GM20000 (cell line): ENCODE data around the gene ANKS1A.

Source experiments
- DNase-seq: peaks from one replicate; pipeline ENCODE4 v3.0.0; 2012; ENCODE audit warnings: low spot score
- TF ChIP-seq, protein P1 (sequence below): IDR thresholded peaks from 2 replicates; pipeline ENCODE4 v1.5.1; 2012; ENCODE audit warnings: mild to moderate bottlenecking, control low read depth; ENCODE audit errors: extremely low read depth, missing control alignments

Gene ANKS1A

DNA sequence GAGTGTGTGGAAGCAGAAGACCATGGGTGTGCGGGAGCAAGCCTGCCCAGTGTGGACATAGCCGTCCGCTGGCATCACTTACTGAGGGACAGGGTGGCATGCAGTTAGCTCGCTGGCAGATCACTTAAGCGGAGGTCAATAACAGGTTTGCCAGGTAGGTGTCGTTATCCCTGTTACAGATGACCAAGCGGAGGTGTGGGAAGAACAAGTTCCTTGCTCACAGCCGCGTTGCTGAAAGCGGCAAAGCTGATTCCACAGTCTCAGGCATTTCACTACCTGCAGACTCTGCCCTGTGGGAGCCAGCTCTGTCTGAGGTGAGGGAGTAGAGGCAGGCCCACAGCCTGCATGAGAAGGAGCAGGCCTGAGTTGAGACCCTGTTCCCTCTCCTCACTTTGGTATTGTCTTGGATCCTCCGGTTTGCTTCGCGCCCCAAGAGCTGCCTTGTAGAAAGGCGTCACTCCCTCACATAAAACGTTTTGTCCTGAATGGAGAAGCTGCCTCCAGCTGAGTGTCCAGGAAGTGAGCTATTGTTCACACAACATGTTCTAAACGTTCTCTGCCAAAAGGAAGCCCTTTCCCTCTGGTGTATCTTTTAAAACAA, 155.2 kb downstream of the ANKS1A start:
- TF ChIP-seq, protein P1, sequence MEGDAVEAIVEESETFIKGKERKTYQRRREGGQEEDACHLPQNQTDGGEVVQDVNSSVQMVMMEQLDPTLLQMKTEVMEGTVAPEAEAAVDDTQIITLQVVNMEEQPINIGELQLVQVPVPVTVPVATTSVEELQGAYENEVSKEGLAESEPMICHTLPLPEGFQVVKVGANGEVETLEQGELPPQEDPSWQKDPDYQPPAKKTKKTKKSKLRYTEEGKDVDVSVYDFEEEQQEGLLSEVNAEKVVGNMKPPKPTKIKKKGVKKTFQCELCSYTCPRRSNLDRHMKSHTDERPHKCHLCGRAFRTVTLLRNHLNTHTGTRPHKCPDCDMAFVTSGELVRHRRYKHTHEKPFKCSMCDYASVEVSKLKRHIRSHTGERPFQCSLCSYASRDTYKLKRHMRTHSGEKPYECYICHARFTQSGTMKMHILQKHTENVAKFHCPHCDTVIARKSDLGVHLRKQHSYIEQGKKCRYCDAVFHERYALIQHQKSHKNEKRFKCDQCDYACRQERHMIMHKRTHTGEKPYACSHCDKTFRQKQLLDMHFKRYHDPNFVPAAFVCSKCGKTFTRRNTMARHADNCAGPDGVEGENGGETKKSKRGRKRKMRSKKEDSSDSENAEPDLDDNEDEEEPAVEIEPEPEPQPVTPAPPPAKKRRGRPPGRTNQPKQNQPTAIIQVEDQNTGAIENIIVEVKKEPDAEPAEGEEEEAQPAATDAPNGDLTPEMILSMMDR: no peak
- DNase-seq: no peak

DNA sequence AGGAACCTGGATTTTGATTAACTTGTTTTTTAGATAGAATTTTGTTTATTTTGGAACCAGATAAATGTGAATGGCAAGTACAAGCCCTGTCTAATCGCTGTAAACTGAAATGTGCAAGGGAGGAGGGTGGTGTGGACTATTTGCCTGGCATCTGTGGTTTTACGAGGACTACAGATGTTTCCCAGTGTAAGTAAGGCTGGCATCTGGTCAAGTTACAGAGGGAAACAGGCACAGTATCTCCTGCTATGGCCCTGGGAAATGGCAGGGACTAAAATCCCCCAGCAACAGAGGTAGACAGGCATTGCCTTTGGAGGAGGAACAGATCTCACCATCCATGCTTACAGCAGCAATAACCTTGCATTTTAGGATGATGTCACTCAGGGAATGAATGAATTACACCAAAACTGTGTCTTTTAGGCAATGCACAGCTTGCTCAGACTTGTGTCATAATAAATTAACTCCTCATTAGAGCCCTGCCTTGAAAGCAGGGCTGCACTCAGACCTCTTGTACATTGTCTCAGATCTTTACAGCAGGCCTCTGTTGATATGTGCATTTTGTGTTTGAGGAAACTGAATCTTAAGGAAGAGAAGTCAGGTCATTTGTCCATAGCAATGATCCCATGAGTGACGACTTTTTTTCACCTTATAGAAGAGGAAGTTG, 155.8 kb downstream of the ANKS1A start:
- DNase-seq: no peak
- TF ChIP-seq, protein P1: no peak

DNA sequence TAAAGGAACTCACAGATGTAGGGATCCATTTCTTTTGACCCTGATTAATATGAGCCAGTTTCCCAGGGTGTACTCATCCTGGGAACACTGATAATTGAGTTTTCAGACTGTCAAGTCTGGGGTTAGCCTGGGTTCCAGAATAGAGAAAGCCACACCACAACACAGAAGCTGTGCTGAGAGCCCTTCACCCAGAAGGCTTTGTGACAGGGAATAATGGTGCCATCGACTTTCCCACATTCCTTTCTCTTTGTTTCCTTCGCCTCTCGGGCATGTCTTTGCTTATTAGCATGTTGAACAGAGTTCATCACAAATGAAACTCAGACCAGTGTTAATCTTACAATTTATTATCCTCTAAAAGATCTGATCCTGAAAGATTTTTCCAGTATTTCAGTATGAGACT, 157.0 kb downstream of the ANKS1A start:
- no peak for DNase-seq
- TF ChIP-seq, protein P1: no peak

DNA sequence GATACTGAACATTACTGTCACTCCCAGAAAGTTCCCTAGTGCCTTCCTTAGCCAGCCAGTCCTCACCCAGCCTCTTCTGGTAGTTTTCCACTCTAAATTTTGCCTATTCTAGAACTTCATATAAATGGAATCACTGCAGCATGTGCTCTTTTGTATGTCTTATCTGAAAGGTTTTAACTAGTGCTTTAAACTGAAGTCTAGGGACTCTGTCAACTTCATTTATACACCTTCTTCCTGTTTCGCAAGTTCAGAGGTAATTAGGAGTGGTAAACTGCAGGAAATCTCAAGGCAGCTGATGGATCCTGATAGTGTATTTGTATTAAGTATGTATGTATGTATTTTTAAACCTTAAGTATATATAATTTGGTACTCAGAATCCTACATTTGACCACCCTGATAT, 157.8 kb downstream of the ANKS1A start:
- no peak for DNase-seq
- TF ChIP-seq, protein P1: no peak

DNA sequence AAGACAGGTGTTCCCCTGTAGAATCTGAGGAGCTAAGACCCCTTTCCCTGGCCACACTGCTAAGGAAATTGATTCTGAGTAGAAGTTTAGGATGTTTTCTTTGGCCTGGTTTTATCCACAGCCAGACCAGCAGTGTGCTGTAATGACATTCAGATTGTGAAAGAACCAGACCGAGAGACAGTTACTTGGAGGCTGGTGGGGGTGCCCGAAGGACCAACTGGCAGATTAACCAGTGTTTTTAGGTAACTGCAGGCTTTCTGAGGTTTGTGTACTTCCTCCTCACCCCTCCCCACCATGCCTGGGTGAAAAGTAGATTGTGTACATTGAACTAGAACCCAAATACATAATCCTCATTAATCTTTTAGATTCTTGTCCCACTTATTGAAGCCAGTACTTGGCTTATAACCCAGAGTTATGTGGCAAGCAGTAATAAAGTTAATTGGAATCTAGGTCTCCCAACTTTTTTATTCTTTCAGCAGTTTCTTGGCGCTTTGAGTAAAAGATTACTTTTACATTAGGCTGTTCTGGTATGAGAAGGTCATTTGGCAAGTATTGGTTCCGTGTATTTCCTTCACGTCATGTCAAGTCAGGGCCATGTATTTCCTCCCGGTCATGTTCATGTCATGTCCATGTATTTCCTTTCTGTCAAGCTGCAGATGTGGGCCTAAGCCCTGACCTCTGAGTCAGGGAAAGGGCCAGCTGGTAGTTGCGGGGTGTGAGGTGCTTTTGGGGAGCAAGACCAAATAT, 158.4 kb downstream of the ANKS1A start:
- no peak for DNase-seq
- TF ChIP-seq, protein P1: no peak

DNA sequence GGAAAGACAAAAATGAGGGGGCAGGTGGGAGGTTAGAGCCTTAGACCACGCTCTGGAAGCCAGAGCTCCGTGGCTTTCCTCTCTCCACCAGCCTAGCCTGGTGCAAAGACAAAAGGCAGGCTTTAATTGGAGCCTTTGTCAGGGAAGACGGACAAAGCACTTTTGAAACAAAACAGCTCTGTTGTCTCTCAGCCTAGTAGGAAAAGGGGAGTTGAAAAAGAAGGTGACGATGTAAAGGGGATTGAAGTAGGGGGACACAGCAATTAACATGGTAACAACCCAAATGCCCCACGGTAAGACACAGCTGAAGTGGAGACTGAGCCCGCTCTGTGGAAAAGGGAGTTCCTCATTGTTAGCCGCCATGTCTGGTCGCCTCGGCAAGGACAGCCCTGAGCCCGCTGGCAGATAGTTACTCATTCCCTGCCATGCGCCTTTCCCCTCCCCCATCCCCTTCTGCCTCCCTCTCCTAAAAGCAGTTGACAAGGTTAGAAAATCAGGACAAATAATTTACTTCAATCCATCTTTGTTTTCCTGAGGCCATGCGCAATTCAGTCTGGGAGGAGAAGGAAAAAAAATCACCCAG, 159.1 kb downstream of the ANKS1A start:
- TF ChIP-seq, protein P1: no peak
- no peak for DNase-seq

DNA sequence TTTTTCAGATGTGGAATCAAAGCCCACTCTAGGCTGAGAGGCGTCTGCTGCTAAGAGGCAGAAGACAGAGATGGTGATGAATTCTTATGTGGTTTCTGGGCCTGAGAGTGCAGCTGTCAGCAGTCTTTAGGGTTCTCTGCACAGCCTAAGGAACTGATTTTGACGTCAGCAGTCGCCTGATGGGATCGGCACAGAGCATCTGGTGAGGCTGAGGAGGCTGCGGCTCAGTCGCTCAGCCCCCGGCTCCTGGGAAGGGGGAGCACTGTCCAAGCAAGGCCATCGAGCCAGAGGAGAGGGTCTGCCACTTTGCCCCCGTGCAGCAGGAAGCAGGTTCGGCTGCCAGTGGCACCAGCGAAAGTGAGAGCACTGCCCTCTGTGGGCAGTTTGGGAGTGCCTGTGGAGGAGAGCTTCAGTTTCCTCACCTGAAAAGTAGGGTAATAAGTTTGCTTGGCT, 159.6 kb downstream of the ANKS1A start:
- TF ChIP-seq, protein P1: peak; percentile 4
- no peak for DNase-seq
